IMR-90 (cell line): ENCODE data around the gene IZUMO4. TPM values are rescaled to one million over a fixed set of nuclear protein-coding genes. Genes with fewer than 3 reads are reported as not detected.

Experiments used
- ATAC-seq: fragments of 200-7000 bp; cut with Tn5 transposase; 2 replicates; pipeline ENCODE4 v1.9.1; 2020; ENCODE audit warnings: low read depth, mild to moderate bottlenecking, moderate library complexity
- BruUV-seq: library from RNA; stranded (reverse); fragments of 400-500 nt; replicated peaks from 2 replicates; lab custom pipeline; 2021; lab: Mats Ljungman, UMichigan
- CTCF ChIA-PET: fragments of 300-600 bp; formaldehyde crosslinking; extraction: SDS; loops from one replicate; lab custom pipeline; 2021; ENCODE audit warnings: antibody characterized with exemption; lab: Yijun Ruan, JAX
- POLR2A ChIA-PET: fragments of 300-600 bp; sonication (Branson Sonifier 250); formaldehyde crosslinking; loops from one replicate; lab custom pipeline; 2022; ENCODE audit warnings: antibody characterized with exemption; ENCODE audit not compliant: unreplicated experiment; lab: Charles Lee
- DNase-seq: peaks from one replicate; pipeline ENCODE4 v3.0.0; 2013
- H2AFZ ChIP-seq: replicated peaks from 2 replicates; pipeline ENCODE3; 2013; ENCODE audit warnings: low read length, mild to moderate bottlenecking; ENCODE audit not compliant: poor library complexity
- H2AK5ac ChIP-seq: 2 replicates; pipeline ENCODE4 v1.6.1; 2013; ENCODE audit warnings: low read depth, low read length, inconsistent platforms
- H2AK9ac ChIP-seq: replicated peaks from 2 replicates; pipeline ENCODE3; 2013; ENCODE audit warnings: mild to moderate bottlenecking, low read depth, low read length, moderate library complexity; ENCODE audit not compliant: poor library complexity
- H2BK120ac ChIP-seq: 2 replicates; pipeline ENCODE4 v1.6.1; 2013; ENCODE audit warnings: low read depth, low read length, inconsistent platforms
- H2BK15ac ChIP-seq: 3 replicates; pipeline ENCODE4 v1.6.1; 2013; ENCODE audit warnings: low read depth, low read length, inconsistent platforms
- H2BK20ac ChIP-seq: 2 replicates; pipeline ENCODE4 v1.6.1; 2013; ENCODE audit warnings: low read depth, mild to moderate bottlenecking, inconsistent platforms, low read length, moderate library complexity
- H2BK5ac ChIP-seq: 2 replicates; pipeline ENCODE4 v1.6.1; 2013; ENCODE audit warnings: mild to moderate bottlenecking, low read depth, low read length, inconsistent platforms; ENCODE audit not compliant: poor library complexity, severe bottlenecking
- H3K14ac ChIP-seq: replicated peaks from 2 replicates; pipeline ENCODE4 v1.6.1; 2013; ENCODE audit warnings: low read depth, low read length, inconsistent platforms
- H3K18ac ChIP-seq: 2 replicates; pipeline ENCODE4 v1.6.1; 2013; ENCODE audit warnings: low read depth, low read length, control low read depth
- H3K23ac ChIP-seq: 2 replicates; pipeline ENCODE4 v1.6.1; 2013; ENCODE audit warnings: low read depth, low read length, inconsistent platforms
- H3K27ac ChIP-seq: 2 replicates; pipeline ENCODE4 v1.5.1; 2013; ENCODE audit warnings: mild to moderate bottlenecking, control low read depth, low read length; ENCODE audit not compliant: insufficient read depth
- H3K27me3 ChIP-seq: 2 replicates; pipeline ENCODE4 v1.6.1; 2013; ENCODE audit warnings: low read length; ENCODE audit not compliant: control insufficient read depth, insufficient read depth
- H3K36me3 ChIP-seq: 2 replicates; pipeline ENCODE4 v1.6.1; 2013; ENCODE audit warnings: low read length, mixed read lengths; ENCODE audit not compliant: control insufficient read depth, insufficient read depth
- H3K4ac ChIP-seq: 2 replicates; pipeline ENCODE4 v1.6.1; 2013; ENCODE audit warnings: low read depth, low read length, inconsistent platforms
- H3K4me1 ChIP-seq: 2 replicates; pipeline ENCODE4 v1.6.1; 2013; ENCODE audit warnings: low read length, mixed read lengths; ENCODE audit not compliant: control insufficient read depth, insufficient read depth
- H3K4me2 ChIP-seq: 2 replicates; pipeline ENCODE4 v1.6.1; 2013; ENCODE audit warnings: low read depth, mild to moderate bottlenecking, control low read depth, low read length, moderate library complexity
- H3K4me3 ChIP-seq: 2 replicates; pipeline ENCODE4 v1.5.1; 2013; ENCODE audit warnings: low read depth, mild to moderate bottlenecking, control low read depth, low read length, moderate library complexity; ENCODE audit not compliant: insufficient read depth
- H3K56ac ChIP-seq: 2 replicates; pipeline ENCODE4 v1.6.1; 2013; ENCODE audit warnings: low read length, inconsistent platforms; ENCODE audit not compliant: insufficient read depth; ENCODE audit errors: extremely low read depth
- H3K79me1 ChIP-seq, 2 experiments: 2 replicates each; pipeline ENCODE4 v1.6.1; 2013; ENCODE audit warnings: low read length in 2 of 2, inconsistent platforms in 1 of 2, low read depth in 1 of 2
- H3K9ac ChIP-seq: 2 replicates; pipeline ENCODE4 v1.6.1; 2013; ENCODE audit warnings: low read depth, low read length, control low read depth
- H3K9me1 ChIP-seq: 2 replicates; pipeline ENCODE4 v1.6.1; 2013; ENCODE audit warnings: low read length, inconsistent platforms; ENCODE audit not compliant: insufficient read depth
- H3K9me3 ChIP-seq: 2 replicates; pipeline ENCODE4 v1.6.1; 2013; ENCODE audit warnings: low read length; ENCODE audit not compliant: control insufficient read depth, insufficient read depth
- H4K20me1 ChIP-seq: 2 replicates; pipeline ENCODE4 v1.6.1; 2013; ENCODE audit warnings: low read length, inconsistent platforms; ENCODE audit not compliant: insufficient read depth
- H4K5ac ChIP-seq: 2 replicates; pipeline ENCODE4 v1.6.1; 2013; ENCODE audit warnings: mild to moderate bottlenecking, low read depth, low read length, control low read depth
- H4K8ac ChIP-seq, 2 experiments: 2 replicates each; pipeline ENCODE4 v1.6.1; 2013; ENCODE audit warnings: low read depth in 2 of 2, low read length in 2 of 2, control low read depth in 1 of 2, inconsistent platforms in 1 of 2
- H4K91ac ChIP-seq: 2 replicates; pipeline ENCODE4 v1.6.1; 2013; ENCODE audit warnings: low read depth, low read length, inconsistent platforms; ENCODE audit not compliant: insufficient read depth
- BHLHE40 ChIP-seq: fragments of 150-350 bp; IDR thresholded peaks from 2 replicates; pipeline ENCODE4 v1.6.1; 2016; ENCODE audit warnings: mild to moderate bottlenecking, low read depth, low read length
- CEBPB ChIP-seq: IDR thresholded peaks from 2 replicates; pipeline ENCODE4 v1.6.1; 2012; ENCODE audit warnings: low read depth, low read length, improper control_type of control experiment
- ELK1 ChIP-seq: fragments of 150-350 bp; IDR thresholded peaks from 2 replicates; pipeline ENCODE4 v1.6.1; 2016; ENCODE audit warnings: low read depth, mild to moderate bottlenecking, low read length, moderate library complexity, borderline replicate concordance
- FOS ChIP-seq: fragments of 150-350 bp; IDR thresholded peaks from 2 replicates; pipeline ENCODE4 v1.6.1; 2016; ENCODE audit warnings: low read depth, low read length
- MAFK ChIP-seq: IDR thresholded peaks from 2 replicates; pipeline ENCODE4 v1.6.1; 2012; ENCODE audit warnings: low read depth, low read length, improper control_type of control experiment
- MAZ ChIP-seq: IDR thresholded peaks from 2 replicates; pipeline ENCODE4 v1.6.1; 2012; ENCODE audit warnings: low read depth, mild to moderate bottlenecking, low read length, improper control_type of control experiment, moderate library complexity, borderline replicate concordance
- MXI1 ChIP-seq: IDR thresholded peaks from 2 replicates; pipeline ENCODE4 v1.6.1; 2012; ENCODE audit warnings: low read depth, mild to moderate bottlenecking, low read length, moderate library complexity, borderline replicate concordance
- POLR2A ChIP-seq: IDR thresholded peaks from 2 replicates; pipeline ENCODE4 v1.6.1; 2012; ENCODE audit warnings: mild to moderate bottlenecking, low read depth, low read length
- RAD21 ChIP-seq: IDR thresholded peaks from 2 replicates; pipeline ENCODE4 v1.6.1; 2012; ENCODE audit warnings: low read length, improper control_type of control experiment
- RCOR1 ChIP-seq: IDR thresholded peaks from 2 replicates; pipeline ENCODE4 v1.6.1; 2012; ENCODE audit warnings: mild to moderate bottlenecking, low read length, improper control_type of control experiment; ENCODE audit not compliant: insufficient replicate concordance
- RFX5 ChIP-seq: IDR thresholded peaks from 2 replicates; pipeline ENCODE4 v1.8.0; 2012; ENCODE audit warnings: low read depth, mild to moderate bottlenecking, low read length, moderate library complexity
- USF2 ChIP-seq: fragments of 150-350 bp; IDR thresholded peaks from 2 replicates; pipeline ENCODE4 v1.6.1; 2017; ENCODE audit warnings: mild to moderate bottlenecking, antibody characterized with exemption, low read length, low read depth
- WGBS, 2 experiments: methylation state at CpG; one replicate each; pipeline versions ENCODE4 v1.1.5 to v1.1.7; 2013; ENCODE audit warnings: missing lambda C conversion rate in 2 of 2; ENCODE audit not compliant: insufficient read length in 1 of 2; ENCODE audit errors: extremely low coverage in 2 of 2; 5-methylcytosine and 5-hydroxymethylcytosine counted together
- dilution Hi-C: fragments of 300-500 bp; cut with HindIII; formaldehyde crosslinking; loops from one replicate; pipeline ENCODE4 v1.14.3; 2018; ENCODE audit warnings: low sequenced_read_pairs; ENCODE audit not compliant: unreplicated experiment
- in situ Hi-C: fragments of 300-500 bp; cut with MboI; formaldehyde crosslinking; loops from 3 replicates; pipeline ENCODE4 v1.14.3; 2019; ENCODE audit warnings: low sequenced_read_pairs, inconsistent platforms, mixed read lengths
- intact Hi-C: fragments of 100-400 bp; cut with micrococcal nuclease; formaldehyde crosslinking; loops from 2 replicates; pipeline ENCODE4 v1.10.0; 2022
- polyA plus RNA-seq, 3 experiments: library from polyadenylated mRNA; depleted of rRNA; stranded (reverse); fragments of >200 nt; gene quantifications; 2 replicates each; pipeline ENCODE4 v1.2.3, GENCODE V29; 2012; ENCODE audit warnings: low replicate concordance in 1 of 3
- total RNA-seq: library from RNA; depleted of rRNA; stranded (reverse); fragments of >200 nt; gene quantifications from 2 replicates; pipeline ENCODE4 v1.2.3, GENCODE V29; 2012

Gene IZUMO4
- total and polyA plus RNA-seq, 2 of the 4 experiments (the other 2 are of a cell fraction): 0.72 to 2.8 TPM

- Histone ChIP-seq H2BK120ac (no peak overlapping the region), H2AK5ac (no peak overlapping the region), H3K4me2 (no peak overlapping the region), H2BK5ac (no peak overlapping the region), H3K9ac (no peak overlapping the region), H3K36me3 (peaks cover 60% of the 10 kb centered on the region), H3K27ac (no peak overlapping the region), H4K8ac (no peak overlapping the region), H3K4ac (no peak overlapping the region), H3K4me3 (no peak overlapping the region), H3K9me3 (no peaks in the 10 kb centered on the region), H3K23ac (no peak overlapping the region), H3K79me1 (peaks cover 5 to 58% of the 10 kb centered on the region in 2 experiments), H2BK15ac (no peak overlapping the region), H4K5ac (no peak overlapping the region), H2AK9ac (no peak overlapping the region), H4K91ac (no peak overlapping the region), H3K18ac (no peak overlapping the region), H2AFZ (no peak overlapping the region), H3K14ac (no peak overlapping the region), H3K9me1 (0 out of 2 replicates have a peak, but pooled peaks cover 3% of the 10 kb centered on the region), H2BK20ac (no peak overlapping the region), H3K27me3 (no peaks in the 10 kb centered on the region), H3K4me1 (no peaks in the 10 kb centered on the region), H4K20me1 (peaks cover 56% of the 10 kb centered on the region), H3K56ac (no peak overlapping the region)
- dilution Hi-C loops (no loop called here), intact Hi-C loops (no loop called here), in situ Hi-C loops (no loop called here)
- POLR2A ChIA-PET: no interaction called here
- CTCF ChIA-PET: no interaction called here
- no peak for DNase-seq
- ATAC-seq: no peak
- TF ChIP-seq POLR2A: no peak
- no peak for TF ChIP-seq ELK1
- TF ChIP-seq MXI1: no peak
- TF ChIP-seq RAD21: no peak
- TF ChIP-seq USF2: no peak
- no peak for TF ChIP-seq MAFK
- no peak for TF ChIP-seq MAZ
- no peak for TF ChIP-seq RFX5
- no peak for TF ChIP-seq FOS
- no peak for TF ChIP-seq RCOR1
- no peak for TF ChIP-seq BHLHE40
- no peak for TF ChIP-seq CEBPB
- 99% methylated on average over 7 of the region's 21 CpGs; no CpG with 5 or more reads in 1 of the 2 experiments for WGBS, 2 experiments
- BruUV-seq: no TSS peak
Measured at GRCh38 chr19:2129022-2129421, 32.3 kb downstream of the IZUMO4 start.
